ENCODE results near the gene ZNF266.

DNA sequence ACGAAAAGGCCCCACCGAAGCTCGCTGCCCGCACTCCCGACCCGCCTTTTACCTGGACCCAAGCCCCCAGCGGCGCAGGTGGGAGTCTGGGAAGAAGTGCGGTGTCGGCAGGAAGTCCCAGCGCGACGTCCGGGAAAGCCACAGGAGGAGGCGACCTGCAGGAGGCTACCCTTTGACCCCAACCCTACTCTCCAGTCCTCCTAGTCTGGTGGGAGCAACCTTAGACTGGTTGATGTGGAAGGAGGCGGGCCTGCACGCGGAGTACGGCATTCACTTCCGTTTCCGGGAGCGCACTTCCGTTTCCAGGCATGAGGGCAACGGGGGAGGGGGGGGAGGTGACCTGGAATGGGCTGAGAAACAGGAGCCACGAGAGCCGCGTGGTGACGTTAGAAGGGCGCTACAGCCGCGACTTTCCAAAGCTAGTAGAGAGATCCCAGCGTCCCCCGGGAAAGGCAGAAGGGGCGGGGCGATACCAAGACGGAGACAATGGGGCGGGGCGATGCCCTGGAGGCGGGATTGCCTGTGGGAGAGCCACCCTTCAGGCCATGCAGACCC lies 28.5 kb downstream of the ZNF266 start:
- TF ChIP-seq TSHZ2 (CRISPR knock-in tag; IDR thresholded peaks at IDR 0.05) (no peak), ARNTL (CRISPR knock-in tag; IDR thresholded peaks at IDR 0.05; ENCODE audit: borderline replicate concordance, low read depth) (no peak), ESRRG (CRISPR knock-in tag; IDR thresholded peaks at IDR 0.05) (no peak), TOX (CRISPR knock-in tag; IDR thresholded peaks at IDR 0.05; ENCODE audit: borderline replicate concordance) (no peak), OSR1 (CRISPR knock-in tag; IDR thresholded peaks at IDR 0.05) (no peak)
- TF ChIP-seq, protein P1, sequence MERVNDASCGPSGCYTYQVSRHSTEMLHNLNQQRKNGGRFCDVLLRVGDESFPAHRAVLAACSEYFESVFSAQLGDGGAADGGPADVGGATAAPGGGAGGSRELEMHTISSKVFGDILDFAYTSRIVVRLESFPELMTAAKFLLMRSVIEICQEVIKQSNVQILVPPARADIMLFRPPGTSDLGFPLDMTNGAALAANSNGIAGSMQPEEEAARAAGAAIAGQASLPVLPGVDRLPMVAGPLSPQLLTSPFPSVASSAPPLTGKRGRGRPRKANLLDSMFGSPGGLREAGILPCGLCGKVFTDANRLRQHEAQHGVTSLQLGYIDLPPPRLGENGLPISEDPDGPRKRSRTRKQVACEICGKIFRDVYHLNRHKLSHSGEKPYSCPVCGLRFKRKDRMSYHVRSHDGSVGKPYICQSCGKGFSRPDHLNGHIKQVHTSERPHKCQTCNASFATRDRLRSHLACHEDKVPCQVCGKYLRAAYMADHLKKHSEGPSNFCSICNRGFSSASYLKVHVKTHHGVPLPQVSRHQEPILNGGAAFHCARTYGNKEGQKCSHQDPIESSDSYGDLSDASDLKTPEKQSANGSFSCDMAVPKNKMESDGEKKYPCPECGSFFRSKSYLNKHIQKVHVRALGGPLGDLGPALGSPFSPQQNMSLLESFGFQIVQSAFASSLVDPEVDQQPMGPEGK (CRISPR knock-in tag; IDR thresholded peaks at IDR 0.05; ENCODE audit: borderline replicate concordance): no peak
